ENCODE measurements around the gene ZBTB38. TPM values are rescaled to one million over a fixed set of nuclear protein-coding genes. Genes with fewer than 3 reads are reported as not detected.

The ZBTB38 gene
- total and polyA plus RNA-seq, 7 experiments from 2014 or later: 25.0 to 70.5 (median 56.3) TPM

DNA sequence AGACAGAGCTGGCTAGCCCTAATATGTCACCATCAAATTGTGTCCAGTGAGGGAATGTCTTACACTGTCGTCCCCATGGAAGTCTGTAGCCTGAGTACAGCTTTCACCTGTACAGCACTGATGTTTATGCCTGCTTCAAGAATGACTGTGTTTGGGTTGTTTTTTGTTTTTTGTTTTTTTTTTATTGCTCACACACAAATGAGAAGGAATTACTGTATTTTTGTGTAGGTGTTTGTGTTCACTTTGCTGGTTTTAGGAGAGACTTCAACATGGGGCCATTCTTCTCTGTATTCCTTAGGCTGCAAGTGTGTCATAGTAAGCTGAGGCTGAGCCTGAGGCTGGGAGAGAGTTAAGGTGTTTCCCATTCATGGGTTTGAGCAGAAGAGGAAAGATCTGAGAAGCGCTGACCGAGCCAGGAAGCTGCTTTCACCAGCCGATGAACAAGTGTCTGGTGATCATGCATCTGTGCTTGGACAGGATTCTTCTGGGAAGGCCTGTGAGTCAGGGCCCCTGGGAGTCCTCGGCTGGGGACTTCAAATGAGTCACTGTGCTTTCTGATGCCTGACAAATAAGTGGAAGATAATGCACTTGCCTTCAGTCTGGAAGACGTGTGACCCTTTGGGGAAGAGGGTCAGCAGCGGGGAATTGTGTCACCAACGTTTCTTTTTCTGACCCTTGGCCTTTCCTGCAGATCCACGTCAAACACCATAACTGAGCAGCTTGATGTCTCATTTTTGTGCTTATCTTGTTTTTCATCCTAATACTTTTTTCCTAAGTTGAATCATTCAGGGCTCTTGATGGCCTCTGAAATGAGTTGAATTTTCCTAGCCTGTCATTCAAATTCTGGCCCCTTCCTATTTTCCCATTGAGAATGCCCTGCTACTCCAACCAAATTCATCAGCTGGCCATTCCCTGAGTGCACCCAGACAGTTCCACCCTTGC, 36.7 kb upstream of the ZBTB38 start:
- no peaks in the 10 kb centered on the region for H3K9me3 ChIP-seq (ENCODE audit: control insufficient read depth in 2 of 3, low read length in 3 of 3)
- H3K36me3 Mint-ChIP-seq: peaks cover 0 to 8% (median 0%) of the 10 kb centered on the region in 5 donors
- H3K4me3 Mint-ChIP-seq: no peak overlapping the region
- DNase-seq (no peak), ATAC-seq (no peak)
- ChIA-PET POLR2A (interaction anchor here (1.1 to 1.2 kb wide), 3 partner anchors 10 to 18 kb away, joined by 3 to 4 read pairs (median 3); no protein-coding TSS in a partner anchor), CTCF (interaction anchor here (0.6 to 1.0 kb wide), 2 partner anchors 25 to 970 kb away, joined by 3 read pairs; no protein-coding TSS in a partner anchor)
- H3K27ac ChIP-seq (ENCODE audit: low read depth, low read length): no peak overlapping the region
- H3K27me3 Mint-ChIP-seq: peaks cover 0 to 10% (median 0%) of the 10 kb centered on the region in 5 donors
- no peaks in the 10 kb centered on the region for H3K27me3 ChIP-seq (ENCODE audit: control insufficient read depth in 2 of 2, insufficient read depth in 2 of 2, low read length in 2 of 2)
- H3K36me3 ChIP-seq (ENCODE audit: control insufficient read depth in 2 of 3, insufficient read depth in 3 of 3, low read length in 3 of 3): no peaks in the 10 kb centered on the region
- no peak overlapping the region for H3K4me3 ChIP-seq (ENCODE audit: low read length)
- peaks cover 0 to 7% (median 1%) of the 10 kb centered on the region in 7 donors for H3K4me1 Mint-ChIP-seq
- H3K9me3 Mint-ChIP-seq: peaks cover 0 to 4% (median 0%) of the 10 kb centered on the region in 11 donors
- H3K4me1 ChIP-seq (ENCODE audit: control insufficient read depth in 2 of 2, insufficient read depth in 2 of 2, low read length in 2 of 2): no peaks in the 10 kb centered on the region
- H3K27ac Mint-ChIP-seq: peak overlapping the region in 1 of 9 donors; percentile 17
- intact Hi-C loops (cut with micrococcal nuclease): no loop called here

DNA sequence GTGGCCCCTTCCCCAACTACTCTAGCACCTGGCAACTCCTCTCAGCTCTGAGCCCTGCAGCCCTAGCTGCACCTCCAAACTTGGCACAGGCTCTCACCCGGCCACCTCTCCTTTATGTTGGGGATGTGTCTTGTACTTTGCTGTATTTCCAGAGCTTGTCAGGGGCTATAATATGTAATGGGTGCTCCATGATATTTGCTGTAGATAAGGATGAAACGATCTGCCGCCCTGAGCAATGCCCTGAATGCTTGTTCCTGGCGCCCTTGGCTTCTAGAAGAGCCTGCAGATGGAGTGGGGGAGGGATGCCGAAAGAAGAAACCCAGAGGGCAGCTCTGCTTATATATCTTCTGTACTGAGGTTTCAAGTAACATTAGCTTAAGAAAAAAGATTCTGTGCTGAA, 35.9 kb upstream of the ZBTB38 start:
- peaks cover 0 to 3% (median 0%) of the 10 kb centered on the region in 11 donors for H3K9me3 Mint-ChIP-seq
- H3K4me1 Mint-ChIP-seq: peaks cover 0 to 7% (median 0%) of the 10 kb centered on the region in 7 donors
- intact Hi-C loops (cut with micrococcal nuclease): no loop called here
- no peaks in the 10 kb centered on the region for H3K36me3 ChIP-seq (ENCODE audit: control insufficient read depth in 2 of 3, insufficient read depth in 3 of 3, low read length in 3 of 3)
- POLR2A ChIA-PET: interaction anchor here (1.1 to 1.2 kb wide), 3 partner anchors 10 to 17 kb away, joined by 3 to 4 read pairs (median 3); no protein-coding TSS in a partner anchor
- H3K4me3 Mint-ChIP-seq: no peak overlapping the region
- no peak overlapping the region for H3K27ac ChIP-seq (ENCODE audit: low read depth, low read length)
- DNase-seq: no peak
- H3K36me3 Mint-ChIP-seq: peaks cover 0 to 8% (median 0%) of the 10 kb centered on the region in 5 donors
- H3K9me3 ChIP-seq (ENCODE audit: control insufficient read depth in 2 of 3, low read length in 3 of 3): no peaks in the 10 kb centered on the region
- no peak overlapping the region for H3K4me3 ChIP-seq (ENCODE audit: low read length)
- no peak overlapping the region for H3K27ac Mint-ChIP-seq
- peaks cover 0 to 10% (median 0%) of the 10 kb centered on the region in 5 donors for H3K27me3 Mint-ChIP-seq
- no peaks in the 10 kb centered on the region for H3K27me3 ChIP-seq (ENCODE audit: control insufficient read depth in 2 of 2, insufficient read depth in 2 of 2, low read length in 2 of 2)
- no peaks in the 10 kb centered on the region for H3K4me1 ChIP-seq (ENCODE audit: control insufficient read depth in 2 of 2, insufficient read depth in 2 of 2, low read length in 2 of 2)
- no peak for ATAC-seq
- CTCF ChIA-PET: interaction anchor here (0.6 to 1.0 kb wide), 2 partner anchors 26 to 969 kb away, joined by 3 read pairs; no protein-coding TSS in a partner anchor

DNA sequence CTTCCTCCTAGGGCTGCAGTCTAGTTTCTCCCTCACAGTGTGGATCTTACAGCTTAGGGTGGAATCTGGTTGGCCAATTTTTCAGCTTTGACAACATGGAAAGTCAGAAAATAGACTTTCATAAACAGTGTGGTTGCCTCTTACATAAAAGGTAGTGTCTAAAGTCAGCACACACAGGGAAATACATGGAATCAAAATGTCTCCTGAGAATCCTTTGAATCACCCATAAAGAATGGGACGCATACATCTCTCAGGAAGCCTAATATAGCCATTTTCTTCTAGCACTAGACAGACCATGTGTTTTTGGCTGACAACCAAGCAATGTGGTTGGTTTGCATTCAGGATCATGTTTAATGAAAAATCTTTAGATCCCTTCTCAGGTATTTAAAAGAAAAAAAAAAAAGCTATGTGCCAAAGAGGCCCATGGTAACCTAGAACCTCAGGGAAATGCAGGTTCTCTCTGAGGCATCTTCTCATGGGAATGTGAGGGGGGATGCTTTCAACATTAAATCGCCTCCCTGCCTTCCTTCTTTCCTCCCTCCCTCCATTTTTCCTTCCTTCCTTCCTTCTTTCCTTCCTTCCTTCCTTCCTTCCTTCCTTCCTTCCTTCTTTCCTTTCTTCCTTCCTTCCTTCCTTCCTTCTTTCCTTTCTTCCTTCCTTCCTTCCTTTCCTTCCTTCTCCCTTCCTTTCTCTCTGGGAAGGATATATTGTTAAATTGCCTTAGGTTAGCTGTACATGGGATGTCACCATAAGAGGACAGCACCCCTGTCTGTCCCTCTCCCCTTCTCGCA, 34.3 kb upstream of the ZBTB38 start:
- H3K4me1 Mint-ChIP-seq: peaks cover 0 to 7% (median 0%) of the 10 kb centered on the region in 7 donors

DNA sequence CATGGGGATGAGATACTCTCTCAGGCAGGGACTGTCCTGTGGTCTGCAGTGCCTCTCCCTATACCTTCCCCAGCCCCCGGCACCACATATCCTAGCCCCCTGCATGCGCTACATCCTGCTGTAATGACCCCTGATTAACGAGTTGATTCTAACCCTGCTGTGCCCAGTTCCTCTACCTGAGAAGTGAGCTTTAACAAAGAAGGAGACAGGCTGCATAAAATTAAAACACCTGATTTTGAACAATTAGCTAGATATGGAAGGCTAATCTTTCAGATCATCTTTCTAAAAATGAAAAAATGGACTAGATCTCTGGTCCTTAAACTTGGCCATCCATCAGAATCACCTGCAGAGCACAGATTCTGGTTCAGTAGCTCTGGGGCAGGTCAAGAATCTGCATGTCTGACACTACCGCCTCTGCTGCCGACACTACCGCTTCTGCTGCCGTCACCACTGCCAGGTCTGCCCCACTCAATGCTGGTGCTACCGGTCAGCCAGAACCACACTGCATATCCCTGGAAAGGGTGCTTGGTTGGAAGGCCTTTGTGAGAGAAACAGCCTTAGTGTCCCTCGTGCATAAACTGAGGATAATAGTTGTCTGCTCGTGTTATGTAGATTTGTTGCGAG, 33.6 kb upstream of the ZBTB38 start:
- Mint-ChIP-seq H3K27ac (no peak overlapping the region), H3K9me3 (no peaks in the 10 kb centered on the region), H3K4me3 (no peak overlapping the region), H3K27me3 (peaks cover 0 to 10% (median 3%) of the 10 kb centered on the region in 5 donors), H3K36me3 (peaks cover 0 to 5% (median 0%) of the 10 kb centered on the region in 5 donors), H3K4me1 (peaks cover 0 to 7% (median 0%) of the 10 kb centered on the region in 7 donors)
- DNase-seq (no peak), ATAC-seq (no peak)
- H3K9me3 ChIP-seq (ENCODE audit: control insufficient read depth in 2 of 3, low read length in 3 of 3): no peaks in the 10 kb centered on the region
- H3K27me3 ChIP-seq (ENCODE audit: control insufficient read depth in 2 of 2, insufficient read depth in 2 of 2, low read length in 2 of 2): no peaks in the 10 kb centered on the region
- intact Hi-C loops (cut with micrococcal nuclease): no loop called here
- H3K4me3 ChIP-seq (ENCODE audit: low read length): no peak overlapping the region
- H3K27ac ChIP-seq (ENCODE audit: low read depth, low read length): no peak overlapping the region
- no peaks in the 10 kb centered on the region for H3K4me1 ChIP-seq (ENCODE audit: control insufficient read depth in 2 of 2, insufficient read depth in 2 of 2, low read length in 2 of 2)
- POLR2A ChIA-PET: interaction anchor here (0.8 kb wide), 1 partner anchor 12 kb away, joined by 3 read pairs; no protein-coding TSS in a partner anchor
- CTCF ChIA-PET: no interaction called here
- no peaks in the 10 kb centered on the region for H3K36me3 ChIP-seq (ENCODE audit: control insufficient read depth in 2 of 3, insufficient read depth in 3 of 3, low read length in 3 of 3)

More for the DNA sequence above, 34.3 kb upstream of the ZBTB38 start:
- H3K36me3 Mint-ChIP-seq: peaks cover 0 to 8% (median 0%) of the 10 kb centered on the region in 5 donors
- no peak overlapping the region for H3K4me3 Mint-ChIP-seq
- Histone ChIP-seq H3K9me3 (ENCODE audit: control insufficient read depth in 2 of 3, low read length in 3 of 3) (no peaks in the 10 kb centered on the region), H3K4me3 (ENCODE audit: low read length) (no peak overlapping the region), H3K27me3 (ENCODE audit: control insufficient read depth in 2 of 2, insufficient read depth in 2 of 2, low read length in 2 of 2) (no peaks in the 10 kb centered on the region), H3K27ac (ENCODE audit: low read depth, low read length) (no peak overlapping the region), H3K36me3 (ENCODE audit: control insufficient read depth in 2 of 3, insufficient read depth in 3 of 3, low read length in 3 of 3) (no peaks in the 10 kb centered on the region), H3K4me1 (ENCODE audit: control insufficient read depth in 2 of 2, insufficient read depth in 2 of 2, low read length in 2 of 2) (no peaks in the 10 kb centered on the region)
- intact Hi-C loops (cut with micrococcal nuclease): no loop called here
- H3K9me3 Mint-ChIP-seq: no peaks in the 10 kb centered on the region
- ATAC-seq: no peak
- H3K27me3 Mint-ChIP-seq: peaks cover 0 to 10% (median 3%) of the 10 kb centered on the region in 5 donors
- CTCF ChIA-PET: no interaction called here
- no peak for DNase-seq
- POLR2A ChIA-PET: interaction anchor here (0.7 to 0.8 kb wide), 2 partner anchors 11 to 91 kb away, joined by 3 to 4 read pairs; no protein-coding TSS in a partner anchor
- H3K27ac Mint-ChIP-seq: no peak overlapping the region

DNA sequence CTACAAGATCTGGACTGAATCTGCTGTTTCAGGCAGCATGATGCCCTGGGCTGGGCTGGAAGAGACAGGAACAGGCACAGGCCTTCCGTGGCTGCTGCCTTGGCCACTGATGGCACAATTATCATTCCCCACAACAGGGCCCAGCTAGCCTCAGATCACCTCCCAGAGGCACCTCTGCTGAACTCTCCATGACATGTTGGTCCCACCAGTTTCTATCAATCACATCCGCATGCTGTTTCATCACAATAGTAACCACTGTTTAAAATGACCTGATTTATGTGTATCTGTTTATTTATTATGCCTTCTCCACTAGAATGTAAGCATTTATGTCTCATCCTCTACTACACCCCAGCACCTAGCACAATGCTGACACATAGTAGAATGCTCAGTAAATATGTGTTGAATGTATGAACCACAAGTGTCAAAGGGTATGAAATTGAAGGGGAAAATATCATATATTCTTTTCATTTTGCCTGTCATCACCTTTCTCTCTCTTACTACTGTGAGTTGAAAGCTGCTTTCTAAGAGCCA, 32.7 kb upstream of the ZBTB38 start:
- no peak overlapping the region for H3K27ac Mint-ChIP-seq
- no peak for ATAC-seq
- Histone ChIP-seq H3K27me3 (ENCODE audit: control insufficient read depth in 2 of 2, insufficient read depth in 2 of 2, low read length in 2 of 2) (no peaks in the 10 kb centered on the region), H3K4me1 (ENCODE audit: control insufficient read depth in 2 of 2, insufficient read depth in 2 of 2, low read length in 2 of 2) (no peaks in the 10 kb centered on the region), H3K27ac (ENCODE audit: low read depth, low read length) (no peak overlapping the region), H3K36me3 (ENCODE audit: control insufficient read depth in 2 of 3, insufficient read depth in 3 of 3, low read length in 3 of 3) (no peaks in the 10 kb centered on the region), H3K9me3 (ENCODE audit: control insufficient read depth in 2 of 3, low read length in 3 of 3) (no peaks in the 10 kb centered on the region), H3K4me3 (ENCODE audit: low read length) (no peak overlapping the region)
- peaks cover 0 to 5% (median 0%) of the 10 kb centered on the region in 5 donors for H3K36me3 Mint-ChIP-seq
- CTCF ChIA-PET: no interaction called here
- H3K4me1 Mint-ChIP-seq: peaks cover 0 to 7% (median 0%) of the 10 kb centered on the region in 7 donors
- POLR2A ChIA-PET: interaction anchor here (1.3 kb wide), 1 partner anchor 31 kb away, joined by 3 read pairs; no protein-coding TSS in a partner anchor
- H3K4me3 Mint-ChIP-seq: no peak overlapping the region
- intact Hi-C loops (cut with micrococcal nuclease): no loop called here
- DNase-seq: no peak
- H3K9me3 Mint-ChIP-seq: no peaks in the 10 kb centered on the region
- peaks cover 0 to 10% (median 3%) of the 10 kb centered on the region in 5 donors for H3K27me3 Mint-ChIP-seq

All from naive thymus-derived CD4-positive, alpha-beta T cell (primary cell).